HG02763 (cell line): ENCODE data around the gene FAM241B.

Experiments used
- ATAC-seq: cut with Tn5 transposase; IDR thresholded peaks from one replicate; pipeline ENCODE4 v1.9.1; 2021; ENCODE audit warnings: mild to moderate bottlenecking, moderate library complexity; ENCODE audit not compliant: unreplicated experiment

Gene FAM241B

GRCh38 chr10:69633673-69634635 is 3.9 kb downstream of the FAM241B start:
- ATAC-seq: no peak

- no peak for ATAC-seq
Observed at GRCh38 chr10:69634759-69635425, 4.8 kb downstream of the FAM241B start.

GRCh38 chr10:69635428-69636272 is 5.6 kb downstream of the FAM241B start:
- ATAC-seq: no peak

- no peak for ATAC-seq
Observed at GRCh38 chr10:69636273-69636575, 6.2 kb downstream of the FAM241B start.

- ATAC-seq: no peak
Observed at GRCh38 chr10:69636626-69637605, 6.9 kb downstream of the FAM241B start.

GRCh38 chr10:69638642-69639041 is 8.6 kb downstream of the FAM241B start:
- ATAC-seq: no peak

- ATAC-seq: no peak
Observed at GRCh38 chr10:69639291-69640195, 9.5 kb downstream of the FAM241B start.

- no peak for ATAC-seq
Observed at GRCh38 chr10:69640196-69640980, 10.3 kb downstream of the FAM241B start.

GRCh38 chr10:69641261-69641980 is 11.4 kb downstream of the FAM241B start:
- ATAC-seq: no peak

- ATAC-seq: no peak
Observed at GRCh38 chr10:69642747-69643146, 12.7 kb downstream of the FAM241B start.

GRCh38 chr10:69643779-69644657 is 14.0 kb downstream of the FAM241B start:
- no peak for ATAC-seq

- ATAC-seq: no peak
Observed at GRCh38 chr10:69644658-69645295, 14.7 kb downstream of the FAM241B start.

GRCh38 chr10:69645296-69646184 is 15.5 kb downstream of the FAM241B start:
- ATAC-seq: no peak

GRCh38 chr10:69646185-69647060 is 16.4 kb downstream of the FAM241B start:
- ATAC-seq: no peak
